Fibroblast of skin of right biceps (primary cell): Measurements from ENCODE around the gene ATL3.

ENCODE experiments used
- DNase-seq: peaks from one replicate; pipeline ENCODE4 v3.0.0-alpha.2; 2013

ATL3 gene

GRCh38 chr11:63616953-63617352, 54.2 kb downstream of the ATL3 start:
- DNase-seq = no peak

DNA sequence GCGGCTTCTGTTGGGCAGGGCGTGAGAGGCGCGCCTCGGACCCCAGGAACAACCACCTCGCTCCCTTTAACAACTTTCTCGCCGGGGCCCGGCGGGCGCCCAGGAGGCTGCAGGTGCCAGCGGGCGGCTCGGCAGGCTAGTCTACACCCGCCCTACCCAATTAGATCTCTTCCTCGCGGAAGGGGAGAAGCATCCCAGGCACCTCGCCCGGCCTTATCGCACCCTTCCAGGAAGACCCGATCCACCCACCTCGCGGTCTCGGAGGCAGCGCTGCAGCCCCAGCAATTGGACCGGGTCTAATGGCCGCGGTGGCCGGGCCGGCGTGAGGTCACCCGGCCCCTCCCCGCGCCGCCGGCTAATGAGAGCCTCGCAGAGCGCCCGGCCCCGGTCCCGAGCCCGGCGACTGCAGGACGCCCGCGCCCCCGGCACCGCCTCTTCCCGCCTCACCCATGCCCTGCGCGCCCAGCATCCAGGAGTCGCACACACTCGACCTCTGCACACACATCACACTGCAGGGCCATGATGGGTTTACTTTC, 57.0 kb downstream of the ATL3 start, which contains the start of gene PLAAT3:
Gene PLAAT3 (minus strand): TSS at position 298 of the 536 bp plus-strand sequence. CDS start 419 bp downstream, outside the sequence.
- DNase-seq = peak; percentile 11

- no peak for DNase-seq
Observed at GRCh38 chr11:63613517-63614135, 57.5 kb downstream of the ATL3 start.

- no peak for DNase-seq
Observed at GRCh38 chr11:63612181-63612580, 59.0 kb downstream of the ATL3 start.

DNA sequence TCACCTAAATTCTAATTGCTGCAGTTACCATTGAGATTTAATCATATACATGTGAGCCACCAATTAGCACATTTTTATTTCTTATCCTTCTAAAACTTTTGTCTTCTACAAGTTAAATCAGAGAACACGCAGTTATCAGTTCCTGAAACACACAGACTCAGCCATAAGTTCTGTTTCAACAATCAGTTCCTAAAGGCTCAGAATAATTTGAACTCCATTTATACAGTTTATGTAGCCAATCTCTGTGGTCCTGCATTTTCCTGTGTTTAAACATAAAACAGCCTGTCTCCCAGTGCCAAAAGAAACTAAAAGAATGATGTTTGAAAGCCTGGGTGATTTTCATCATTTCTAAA, 59.8 kb downstream of the ATL3 start:
- no peak for DNase-seq

DNA sequence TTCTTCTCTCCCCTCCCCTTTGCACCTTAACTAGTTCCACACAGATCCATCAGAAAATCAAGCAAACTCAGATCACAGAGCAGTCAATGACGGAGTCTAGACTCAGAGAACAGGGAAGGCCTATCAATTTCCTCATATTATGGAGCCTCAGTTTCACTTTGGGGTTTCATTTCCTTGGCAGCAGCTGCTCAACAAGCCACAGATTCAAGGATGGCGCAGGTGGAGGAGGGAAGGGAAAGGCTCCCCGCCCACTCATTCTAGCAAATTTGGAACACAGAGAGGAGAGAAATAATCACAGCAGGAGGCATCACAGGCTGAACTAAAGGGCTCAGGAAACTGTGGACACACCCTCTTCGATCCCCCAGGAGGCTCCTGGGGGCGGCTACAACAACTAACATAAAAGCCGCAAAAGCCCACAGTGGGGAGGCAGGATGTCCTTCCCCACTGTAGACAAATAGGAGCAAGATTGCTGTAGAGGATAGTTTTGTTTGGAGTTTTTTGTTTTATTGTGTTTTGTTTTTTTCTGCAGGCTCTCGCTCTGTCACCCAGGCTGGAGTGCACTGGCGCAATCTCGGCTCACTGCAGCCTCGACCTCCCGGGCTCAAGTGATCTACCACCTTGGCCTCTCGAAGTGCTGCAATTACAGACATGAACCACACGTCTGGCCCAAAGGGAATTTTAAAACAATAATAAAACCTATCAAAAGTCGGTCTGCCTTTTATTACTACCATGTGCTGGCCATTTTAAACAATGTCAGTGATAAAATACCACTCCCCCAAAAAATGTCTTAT, 60.4 kb downstream of the ATL3 start:
- peak; percentile 10 for DNase-seq

GRCh38 chr11:63609971-63610580, 61.1 kb downstream of the ATL3 start:
- DNase-seq = no peak

GRCh38 chr11:63609536-63609935, 61.6 kb downstream of the ATL3 start:
- no peak for DNase-seq

GRCh38 chr11:63608353-63609345, 62.5 kb downstream of the ATL3 start:
- DNase-seq = peak; percentile 81

DNA sequence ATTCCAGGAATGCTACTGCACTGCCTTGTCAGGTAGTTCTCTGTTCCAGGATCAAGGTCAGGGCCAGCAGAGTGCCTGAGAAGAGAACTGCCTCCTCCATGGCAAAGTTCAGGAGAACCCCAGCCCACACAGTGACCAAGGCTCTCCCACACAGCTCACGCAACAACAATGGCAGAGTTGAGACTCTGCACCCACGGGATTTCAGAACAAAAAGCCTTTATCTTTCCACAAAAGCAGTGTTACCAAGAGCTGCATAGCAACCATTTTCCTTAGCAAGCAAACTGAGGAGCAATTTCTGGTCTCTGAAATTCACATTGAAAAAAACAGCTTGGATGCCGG, 68.0 kb downstream of the ATL3 start:
- DNase-seq = no peak

DNA sequence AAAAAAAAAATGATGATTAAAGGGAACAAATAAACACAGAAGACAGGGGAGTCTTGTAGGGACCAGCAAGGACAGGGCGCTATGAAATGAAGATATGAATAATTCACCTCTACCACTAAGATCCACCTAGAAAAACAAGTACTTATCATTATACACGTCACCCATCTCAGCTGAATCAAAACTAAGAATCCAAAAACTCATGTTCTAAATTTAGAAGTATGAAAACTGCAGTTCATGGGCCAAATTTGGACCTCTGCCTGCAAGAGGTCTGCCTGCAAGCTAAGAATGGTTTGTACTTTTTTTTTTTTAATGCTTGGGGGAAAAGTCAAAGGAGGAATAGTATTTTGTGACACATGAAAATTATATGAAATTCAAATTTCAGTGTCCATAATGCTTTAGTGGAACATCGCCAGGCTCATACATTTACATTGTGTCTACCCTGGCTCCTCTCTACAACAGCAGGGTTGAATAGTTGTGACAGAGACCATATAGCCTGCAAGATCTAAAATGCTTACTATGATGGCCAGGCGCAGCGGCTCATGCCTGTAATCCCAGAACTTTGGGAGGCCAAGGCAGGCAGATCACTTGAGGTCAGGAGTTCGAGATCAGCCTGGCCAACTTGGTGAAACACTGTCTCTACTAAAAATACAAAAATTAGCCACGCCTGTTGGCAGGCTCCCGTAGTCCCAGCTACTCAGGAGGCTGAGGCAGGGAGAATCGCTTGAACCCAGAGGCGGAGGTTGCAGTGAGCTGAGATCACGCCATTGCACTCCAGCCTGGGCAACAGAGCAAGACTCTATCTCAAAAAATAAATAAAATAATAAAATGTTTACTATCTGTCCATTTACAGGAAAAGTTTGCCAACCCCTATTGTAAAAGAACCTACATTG, 68.6 kb downstream of the ATL3 start:
- peak; percentile 64 for DNase-seq

DNA sequence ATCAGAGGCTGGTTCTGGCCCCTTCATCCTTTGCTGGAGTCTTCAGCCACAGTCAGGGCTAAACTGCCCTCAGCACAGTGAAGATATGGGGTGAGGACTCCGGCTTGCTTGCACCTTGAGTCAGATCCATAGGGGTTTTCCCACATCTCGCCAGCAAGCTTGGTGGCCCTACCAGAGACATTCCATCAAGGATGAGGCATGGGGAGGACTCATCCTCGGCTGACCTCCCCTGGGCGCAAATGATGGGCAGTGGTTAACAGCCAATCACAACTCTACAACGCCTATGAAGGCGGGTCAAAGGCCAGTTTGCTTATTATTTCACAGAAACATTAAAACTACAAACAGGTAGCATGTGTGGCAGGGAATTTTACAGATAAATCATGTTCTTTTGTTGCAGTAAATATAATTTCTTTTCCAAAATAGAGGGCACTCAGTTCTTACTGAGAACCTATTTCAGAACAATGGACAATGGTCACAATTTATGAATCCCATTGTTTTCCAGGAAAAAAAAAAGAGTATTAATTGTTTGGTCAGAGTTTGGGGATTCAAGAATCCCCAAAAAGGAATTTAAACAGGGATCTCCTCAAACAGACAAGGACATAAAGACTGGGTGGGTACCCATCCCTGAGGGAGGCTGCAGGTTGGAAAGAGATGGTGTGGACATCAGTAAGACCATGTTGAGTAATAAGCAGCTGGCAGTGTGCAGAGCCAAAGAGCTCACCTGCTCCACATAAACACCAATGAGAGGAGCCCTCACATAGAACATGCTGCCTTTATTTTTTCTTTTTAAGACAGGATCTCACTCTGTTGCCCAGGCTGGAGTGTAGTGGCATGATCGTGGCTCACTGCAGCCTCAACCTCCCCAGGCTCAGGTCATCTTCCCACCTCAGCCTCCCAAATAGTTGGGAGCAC, 71.7 kb downstream of the ATL3 start:
- peak; percentile 89 for DNase-seq

- DNase-seq = no peak
Observed at GRCh38 chr11:63598556-63598955, 72.6 kb downstream of the ATL3 start.

DNA sequence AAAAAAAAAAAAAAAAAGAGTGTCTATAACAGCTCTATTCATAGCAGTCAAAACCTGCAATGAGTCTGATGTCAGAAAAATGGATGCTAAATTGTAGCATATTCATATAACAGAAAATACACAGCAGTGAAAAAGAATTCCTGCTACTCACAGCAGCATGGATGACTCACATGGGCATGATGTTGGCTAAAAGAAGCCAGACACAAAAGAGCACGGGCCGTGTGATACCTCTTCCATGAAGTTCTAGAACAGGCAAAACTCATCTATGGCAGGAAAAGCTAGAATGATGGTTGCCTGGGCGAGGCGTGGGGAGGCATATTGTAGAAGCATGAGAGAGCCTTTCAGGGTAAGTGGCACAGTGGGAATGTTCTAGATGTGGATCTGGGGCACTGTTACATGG, 75.9 kb downstream of the ATL3 start:
- DNase-seq = no peak

- no peak for DNase-seq
Observed at GRCh38 chr11:63592975-63593395, 78.2 kb downstream of the ATL3 start.

DNA sequence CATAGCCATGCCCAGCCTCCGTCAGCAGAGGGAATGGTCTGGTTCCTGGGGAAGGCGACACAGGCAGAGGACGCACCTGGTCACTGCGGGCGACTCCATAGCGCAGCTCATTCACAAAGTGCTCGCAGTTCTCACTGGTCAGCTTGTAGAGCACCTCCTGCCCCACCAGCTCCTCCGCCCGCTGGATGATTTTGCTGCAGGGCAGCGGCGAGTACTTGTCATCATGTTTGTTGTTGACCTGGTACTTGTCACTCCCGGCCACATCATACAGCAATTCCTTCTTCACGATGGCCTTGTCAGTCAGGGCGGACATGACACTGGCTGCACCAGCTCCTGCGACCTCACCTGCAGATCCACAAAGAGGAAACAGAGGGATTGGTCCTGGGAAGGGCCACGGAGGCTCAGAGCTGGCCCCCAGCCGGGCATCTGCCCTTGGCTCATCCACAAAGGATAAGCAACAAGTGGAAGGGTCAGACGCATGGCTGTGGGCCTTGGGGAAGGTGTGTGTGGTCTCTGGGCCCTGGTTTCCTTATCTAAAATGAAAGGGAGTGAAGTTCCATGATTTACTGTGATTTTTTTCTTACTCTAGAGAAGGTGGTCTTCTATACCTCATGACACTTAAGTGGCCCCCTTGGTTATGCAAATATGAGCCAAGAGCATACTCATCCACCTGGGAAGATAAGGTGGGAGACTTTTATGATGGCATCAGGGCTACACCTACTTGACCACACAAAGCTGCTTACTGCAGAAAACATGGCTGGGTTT, 81.0 kb downstream of the ATL3 start:
- DNase-seq = no peak

DNA sequence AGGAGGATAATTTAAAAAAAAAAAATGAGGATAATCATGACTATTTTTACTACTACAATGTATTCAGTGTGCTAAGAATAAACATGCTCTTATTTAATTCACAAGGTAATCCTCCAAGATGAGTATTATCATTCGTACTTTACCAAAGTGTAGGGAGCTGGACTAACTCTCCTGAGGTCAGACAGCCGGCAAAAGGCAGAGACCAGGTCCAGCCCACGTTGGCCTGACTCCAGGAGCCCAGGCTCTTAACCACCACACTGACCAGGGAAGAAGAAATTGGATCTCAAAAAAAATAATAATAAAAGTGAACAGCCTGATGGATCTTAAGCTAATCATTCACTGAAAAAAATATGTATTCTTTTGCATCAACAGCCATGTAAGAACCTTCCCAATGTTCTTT, 82.2 kb downstream of the ATL3 start:
- DNase-seq = no peak

DNA sequence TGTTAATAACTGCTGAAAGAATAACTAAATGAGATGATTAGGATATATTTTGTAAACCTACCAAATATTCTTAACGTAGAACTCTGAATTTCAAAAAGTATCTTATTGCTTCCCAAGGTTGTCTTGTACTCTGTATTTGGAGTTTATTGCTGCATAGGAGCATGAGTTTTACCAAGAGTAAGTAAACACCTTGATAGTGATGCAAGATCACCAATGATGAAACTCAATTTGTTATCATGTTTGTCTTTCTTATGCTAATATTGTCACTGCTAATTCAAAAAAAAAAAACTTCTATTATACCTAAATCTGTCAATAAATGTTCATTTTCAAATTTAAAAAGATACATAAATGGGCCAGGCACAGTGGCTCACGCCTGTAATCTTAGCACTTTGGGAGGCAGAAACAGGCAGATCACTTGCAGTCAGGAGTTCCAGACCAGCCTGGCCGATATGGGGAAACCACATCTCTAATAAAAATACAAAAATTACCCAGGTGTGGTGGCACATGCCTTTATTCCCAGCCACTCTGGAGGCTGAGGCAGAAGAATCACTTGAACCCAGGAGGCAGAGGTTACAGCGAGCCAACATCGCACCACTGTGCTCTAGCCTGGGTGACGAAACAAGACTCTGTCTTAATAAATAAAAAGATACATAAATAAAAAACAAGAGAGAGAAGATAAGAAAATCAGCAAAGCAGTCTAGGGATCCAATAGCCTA, 84.6 kb downstream of the ATL3 start:
- DNase-seq = no peak

DNA sequence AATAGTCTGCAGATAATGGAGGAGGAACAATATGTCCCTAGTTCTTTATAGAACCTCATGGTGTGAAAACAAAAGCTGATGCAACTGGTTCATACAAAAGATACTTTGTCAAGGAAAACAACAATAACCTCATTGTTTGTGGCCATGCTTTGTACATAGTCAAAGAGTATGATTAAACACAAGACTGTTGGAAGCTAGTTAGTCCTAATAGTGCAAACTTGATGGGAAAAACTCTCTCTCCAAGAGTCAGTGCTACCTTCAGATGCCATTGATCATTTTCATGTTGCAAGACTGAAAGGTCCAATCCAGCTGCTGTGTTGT, 87.9 kb downstream of the ATL3 start:
- no peak for DNase-seq
